SU-DHL-6 (cell line): ENCODE data around the gene CABP7.

ENCODE experiments used
- H2AFZ ChIP-seq: fragments of 200-600 bp; sonication (generic); 2 replicates; pipeline ENCODE4 v1.6.1; 2014; ENCODE audit warnings: low read depth, mild to moderate bottlenecking, moderate library complexity, mixed read lengths, antibody characterized with exemption, low read length; ENCODE audit not compliant: severe bottlenecking
- H3F3A ChIP-seq: fragments of 200-600 bp; shearing (Covaris generic); 2 replicates; pipeline ENCODE4 v1.6.0; 2016; ENCODE audit warnings: antibody characterized with exemption, mild to moderate bottlenecking; ENCODE audit not compliant: insufficient read depth
- H3K27ac ChIP-seq: fragments of 200-600 bp; sonication (generic); 2 replicates; pipeline ENCODE4 v1.5.1; 2016; ENCODE audit warnings: low read depth, mild to moderate bottlenecking, low read length, moderate library complexity, mixed read lengths
- H3K27me3 ChIP-seq: fragments of 200-600 bp; sonication (generic), shearing (Covaris generic); 2 replicates; pipeline ENCODE4 v1.6.0; 2014; ENCODE audit warnings: mild to moderate bottlenecking, low read length
- H3K36me3 ChIP-seq: fragments of 200-600 bp; sonication (generic); 2 replicates; pipeline ENCODE4 v1.6.1; 2014; ENCODE audit warnings: mild to moderate bottlenecking, low read length, mixed read lengths
- H3K4me2 ChIP-seq: fragments of 300-600, 200-600 bp; shearing (Covaris generic), sonication (generic); 2 replicates; pipeline ENCODE4 v1.6.0; 2014; ENCODE audit warnings: low read length, low read depth, mild to moderate bottlenecking; ENCODE audit not compliant: poor library complexity, severe bottlenecking
- H3K4me3 ChIP-seq: fragments of 200-600 bp; sonication (generic); 2 replicates; pipeline ENCODE4 v1.5.1; 2014; ENCODE audit warnings: antibody characterized with exemption, low read length, mild to moderate bottlenecking, mixed read lengths; ENCODE audit not compliant: insufficient read depth, poor library complexity, severe bottlenecking
- H3K79me2 ChIP-seq: fragments of 200-600 bp; sonication (generic); 2 replicates; pipeline ENCODE4 v1.6.1; 2014; ENCODE audit warnings: mild to moderate bottlenecking, low read length, moderate library complexity; ENCODE audit not compliant: insufficient read depth
- H3K9ac ChIP-seq: fragments of 200-600 bp; sonication (generic); 2 replicates; pipeline ENCODE4 v1.7.0; 2014; ENCODE audit warnings: mild to moderate bottlenecking, low read length
- H3K9me2 ChIP-seq: fragments of 200-600 bp; sonication (generic); replicated peaks from 2 replicates; pipeline ENCODE4 v1.6.1; 2014; ENCODE audit warnings: low read length; ENCODE audit not compliant: insufficient read depth
- H3K9me3 ChIP-seq: fragments of 200-600 bp; sonication (generic); 2 replicates; pipeline ENCODE4 v1.6.1; 2014; ENCODE audit warnings: low read length, mixed read lengths; ENCODE audit not compliant: insufficient read depth
- H4K20me1 ChIP-seq: fragments of 200-600 bp; sonication (generic); 2 replicates; pipeline ENCODE4 v1.6.1; 2014; ENCODE audit warnings: low read depth, mild to moderate bottlenecking, antibody characterized with exemption, low read length, moderate library complexity, mixed read lengths
- CTCF ChIP-seq: fragments of 200-600 bp; sonication (generic); IDR thresholded peaks from one replicate; pipeline ENCODE4 v1.5.1; 2017; ENCODE audit warnings: antibody characterized with exemption, mild to moderate bottlenecking, low read length, moderate library complexity; ENCODE audit not compliant: insufficient read depth, poor library complexity, severe bottlenecking
- EZH2phosphoT487 ChIP-seq: fragments of 200-600 bp; sonication (generic), shearing (Covaris generic); conservative IDR thresholded peaks from 2 replicates; pipeline ENCODE4 v1.6.1; 2018; ENCODE audit warnings: mild to moderate bottlenecking, antibody characterized with exemption, low read length, moderate library complexity, mixed read lengths

Gene CABP7

GRCh38 chr22:29741926-29742325, 22.1 kb downstream of the CABP7 start:
- Histone ChIP-seq H3K4me2 (no peak overlapping the region), H3K9me2 (no peaks in the 10 kb centered on the region), H3F3A (no peaks in the 10 kb centered on the region), H2AFZ (no peak overlapping the region), H3K36me3 (no peaks in the 10 kb centered on the region), H3K9ac (no peak overlapping the region), H3K79me2 (no peaks in the 10 kb centered on the region), H3K27ac (no peak overlapping the region), H4K20me1 (no peaks in the 10 kb centered on the region), H3K27me3 (no peaks in the 10 kb centered on the region), H3K4me3 (no peak overlapping the region), H3K9me3 (no peaks in the 10 kb centered on the region)
- TF ChIP-seq EZH2phosphoT487 (no peak), CTCF (no peak)

GRCh38 chr22:29742326-29742725, 22.5 kb downstream of the CABP7 start:
- no peaks in the 10 kb centered on the region for H3K79me2 ChIP-seq
- H3K27ac ChIP-seq: no peak overlapping the region
- no peak overlapping the region for H3K9ac ChIP-seq
- no peaks in the 10 kb centered on the region for H3K9me2 ChIP-seq
- H3K4me2 ChIP-seq: no peak overlapping the region
- H3K27me3 ChIP-seq: no peaks in the 10 kb centered on the region
- no peak for TF ChIP-seq CTCF
- TF ChIP-seq EZH2phosphoT487: no peak
- H2AFZ ChIP-seq: no peak overlapping the region
- no peak overlapping the region for H3K4me3 ChIP-seq
- no peaks in the 10 kb centered on the region for H3F3A ChIP-seq
- no peaks in the 10 kb centered on the region for H3K36me3 ChIP-seq
- H3K9me3 ChIP-seq: no peaks in the 10 kb centered on the region
- H4K20me1 ChIP-seq: no peaks in the 10 kb centered on the region

- Histone ChIP-seq H3K9ac (no peak overlapping the region), H3K27ac (no peak overlapping the region), H3K36me3 (no peaks in the 10 kb centered on the region), H3K27me3 (no peaks in the 10 kb centered on the region), H4K20me1 (no peaks in the 10 kb centered on the region), H3F3A (no peaks in the 10 kb centered on the region), H3K79me2 (no peaks in the 10 kb centered on the region), H3K4me3 (no peak overlapping the region), H2AFZ (no peak overlapping the region), H3K9me2 (no peaks in the 10 kb centered on the region), H3K9me3 (no peaks in the 10 kb centered on the region), H3K4me2 (no peak overlapping the region)
- TF ChIP-seq CTCF (no peak), EZH2phosphoT487 (no peak)
These were observed 25.1 kb downstream of the CABP7 start for GRCh38 chr22:29744902-29745301.
